Neutrophil (primary cell): Measurements from ENCODE around the gene KBTBD7.

ENCODE experiments used
- H3K27ac ChIP-seq: fragments of 200-600 bp; sonication (generic); 2 replicates; pipeline ENCODE4 v1.5.1; 2016; ENCODE audit warnings: mild to moderate bottlenecking, moderate library complexity
- H3K27me3 ChIP-seq: fragments of 200-600 bp; sonication (generic); 2 replicates; pipeline ENCODE4 v1.6.0; 2016; ENCODE audit warnings: mild to moderate bottlenecking
- H3K36me3 ChIP-seq: fragments of 200-600 bp; sonication (generic); 2 replicates; pipeline ENCODE4 v1.5.1; 2017
- H3K4me1 ChIP-seq, 2 experiments: fragments of 200-600 bp in 1 of 2; sonication (generic) in 1 of 2; 1 replicate in 1 of 2; 2 replicates in 1 of 2; pipeline versions ENCODE4 v1.5.1 to v1.6.1; 2013 to 2016; ENCODE audit warnings: low read depth in 1 of 2, low read length in 1 of 2, mild to moderate bottlenecking in 1 of 2, moderate library complexity in 1 of 2; ENCODE audit not compliant: control insufficient read depth in 1 of 2, insufficient read depth in 1 of 2
- H3K4me3 ChIP-seq, 2 experiments: fragments of 200-600 bp in 1 of 2; sonication (generic) in 1 of 2; 1 replicate in 1 of 2; 2 replicates in 1 of 2; pipeline ENCODE4 v1.5.1; 2013 to 2016; ENCODE audit warnings: low read depth in 1 of 2, low read length in 1 of 2, mild to moderate bottlenecking in 1 of 2, moderate library complexity in 1 of 2
- H3K9me3 ChIP-seq: fragments of 200-600 bp; sonication (generic); 2 replicates; pipeline ENCODE4 v1.5.1; 2016
- TF ChIP-seq, protein P1 (sequence below): fragments of 200-600 bp; sonication (generic); IDR thresholded peaks from 2 replicates; pipeline ENCODE4 v1.5.1; 2016; ENCODE audit warnings: antibody characterized with exemption

The KBTBD7 gene, protein sequence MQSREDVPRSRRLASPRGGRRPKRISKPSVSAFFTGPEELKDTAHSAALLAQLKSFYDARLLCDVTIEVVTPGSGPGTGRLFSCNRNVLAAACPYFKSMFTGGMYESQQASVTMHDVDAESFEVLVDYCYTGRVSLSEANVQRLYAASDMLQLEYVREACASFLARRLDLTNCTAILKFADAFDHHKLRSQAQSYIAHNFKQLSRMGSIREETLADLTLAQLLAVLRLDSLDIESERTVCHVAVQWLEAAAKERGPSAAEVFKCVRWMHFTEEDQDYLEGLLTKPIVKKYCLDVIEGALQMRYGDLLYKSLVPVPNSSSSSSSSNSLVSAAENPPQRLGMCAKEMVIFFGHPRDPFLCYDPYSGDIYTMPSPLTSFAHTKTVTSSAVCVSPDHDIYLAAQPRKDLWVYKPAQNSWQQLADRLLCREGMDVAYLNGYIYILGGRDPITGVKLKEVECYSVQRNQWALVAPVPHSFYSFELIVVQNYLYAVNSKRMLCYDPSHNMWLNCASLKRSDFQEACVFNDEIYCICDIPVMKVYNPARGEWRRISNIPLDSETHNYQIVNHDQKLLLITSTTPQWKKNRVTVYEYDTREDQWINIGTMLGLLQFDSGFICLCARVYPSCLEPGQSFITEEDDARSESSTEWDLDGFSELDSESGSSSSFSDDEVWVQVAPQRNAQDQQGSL

DNA sequence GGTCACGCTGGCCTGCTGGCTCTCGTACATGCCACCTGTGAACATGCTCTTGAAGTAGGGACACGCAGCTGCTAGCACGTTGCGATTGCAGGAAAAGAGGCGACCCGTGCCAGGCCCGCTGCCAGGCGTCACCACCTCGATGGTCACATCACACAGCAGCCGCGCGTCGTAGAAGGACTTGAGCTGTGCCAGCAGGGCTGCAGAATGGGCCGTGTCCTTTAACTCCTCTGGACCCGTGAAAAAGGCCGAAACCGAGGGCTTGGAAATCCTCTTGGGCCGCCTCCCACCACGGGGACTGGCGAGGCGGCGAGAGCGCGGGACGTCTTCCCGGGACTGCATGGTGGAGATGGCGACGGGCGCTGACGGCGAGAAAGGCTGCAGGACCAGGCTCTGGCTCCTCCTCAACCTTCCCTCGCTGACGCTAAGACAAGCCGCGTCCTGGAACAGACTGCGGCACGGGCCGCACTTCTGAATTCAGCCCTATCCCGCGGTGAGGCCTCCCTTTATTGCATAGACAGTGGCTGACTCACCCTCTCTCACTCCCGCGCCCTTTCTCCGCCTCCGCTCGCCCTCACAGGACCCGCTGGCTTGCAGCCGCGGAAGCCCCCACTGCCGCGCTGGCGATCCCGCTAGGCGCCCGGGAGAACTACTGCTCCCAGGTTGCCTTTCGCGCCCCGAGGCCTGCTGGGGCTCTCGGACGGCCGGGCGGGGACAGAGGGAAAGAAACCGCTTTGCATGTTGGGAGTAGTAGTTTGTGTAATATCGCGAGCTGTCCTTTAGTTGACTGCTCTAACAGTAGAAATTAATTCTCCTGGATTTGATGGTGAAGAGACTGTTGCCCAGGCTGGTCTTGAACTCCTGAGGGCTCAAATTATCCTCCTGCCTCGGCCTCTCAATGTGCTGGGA is at the start of gene KBTBD7:
KBTBD7 (minus strand) TSS at position 651 of the 906 bp plus-strand sequence; CDS start at position 339, 312 bp downstream.
- TF ChIP-seq, protein P1, sequence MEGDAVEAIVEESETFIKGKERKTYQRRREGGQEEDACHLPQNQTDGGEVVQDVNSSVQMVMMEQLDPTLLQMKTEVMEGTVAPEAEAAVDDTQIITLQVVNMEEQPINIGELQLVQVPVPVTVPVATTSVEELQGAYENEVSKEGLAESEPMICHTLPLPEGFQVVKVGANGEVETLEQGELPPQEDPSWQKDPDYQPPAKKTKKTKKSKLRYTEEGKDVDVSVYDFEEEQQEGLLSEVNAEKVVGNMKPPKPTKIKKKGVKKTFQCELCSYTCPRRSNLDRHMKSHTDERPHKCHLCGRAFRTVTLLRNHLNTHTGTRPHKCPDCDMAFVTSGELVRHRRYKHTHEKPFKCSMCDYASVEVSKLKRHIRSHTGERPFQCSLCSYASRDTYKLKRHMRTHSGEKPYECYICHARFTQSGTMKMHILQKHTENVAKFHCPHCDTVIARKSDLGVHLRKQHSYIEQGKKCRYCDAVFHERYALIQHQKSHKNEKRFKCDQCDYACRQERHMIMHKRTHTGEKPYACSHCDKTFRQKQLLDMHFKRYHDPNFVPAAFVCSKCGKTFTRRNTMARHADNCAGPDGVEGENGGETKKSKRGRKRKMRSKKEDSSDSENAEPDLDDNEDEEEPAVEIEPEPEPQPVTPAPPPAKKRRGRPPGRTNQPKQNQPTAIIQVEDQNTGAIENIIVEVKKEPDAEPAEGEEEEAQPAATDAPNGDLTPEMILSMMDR = peak; percentile 50
- H3K4me1 ChIP-seq = peaks cover 90 to 96% of the 10 kb centered on the region in 2 experiments

GRCh38 chr13:41241626-41242025 is 47.3 kb upstream of the KBTBD7 start:
- no peaks in the 10 kb centered on the region for H3K27me3 ChIP-seq
- H3K9me3 ChIP-seq = no peaks in the 10 kb centered on the region
- TF ChIP-seq, protein P1 = no peak
- H3K27ac ChIP-seq = no peak overlapping the region
- H3K36me3 ChIP-seq = peaks cover 13% of the 10 kb centered on the region
- no peak overlapping the region for H3K4me3 ChIP-seq
- H3K4me1 ChIP-seq = no peaks in the 10 kb centered on the region

More for the DNA sequence above, at the start of gene KBTBD7:
- no peaks in the 10 kb centered on the region for H3K36me3 ChIP-seq
- H3K4me3 ChIP-seq = peak within 1 kb of the TSS; percentile 86 to 91
- no peaks in the 10 kb centered on the region for H3K9me3 ChIP-seq
- peak within 1 kb of the TSS; percentile 91 for H3K27ac ChIP-seq
- no peaks in the 10 kb centered on the region for H3K27me3 ChIP-seq

- Histone ChIP-seq H3K4me1 (peaks cover 3 to 4% of the 10 kb centered on the region in 2 experiments), H3K4me3 (no peak overlapping the region), H3K36me3 (peaks cover 16% of the 10 kb centered on the region), H3K27ac (no peak overlapping the region), H3K27me3 (no peaks in the 10 kb centered on the region), H3K9me3 (no peaks in the 10 kb centered on the region)
- TF ChIP-seq, protein P1 = no peak
These were observed 42.0 kb upstream of the KBTBD7 start for GRCh38 chr13:41236369-41236768.

- Histone ChIP-seq H3K36me3 (peaks cover 16% of the 10 kb centered on the region), H3K27ac (no peak overlapping the region), H3K9me3 (no peaks in the 10 kb centered on the region), H3K4me3 (no peak overlapping the region), H3K4me1 (peaks cover 3 to 4% of the 10 kb centered on the region in 2 experiments), H3K27me3 (no peaks in the 10 kb centered on the region)
- TF ChIP-seq, protein P1 = no peak
These were observed 38.5 kb upstream of the KBTBD7 start for GRCh38 chr13:41232578-41233480.
